ENCODE data around the gene GORASP2. TPM values are rescaled to one million over a fixed set of nuclear protein-coding genes. Genes with fewer than 3 reads are reported as not detected.

GORASP2 gene
- total RNA-seq, 1 donor from 2014 or later, result 77.7 TPM

GRCh38 chr2:170943041-170943440 is 14.0 kb downstream of the GORASP2 start:
- H3K36me3 Mint-ChIP-seq, result peaks cover 32% of the 10 kb centered on the region
- H3K27me3 Mint-ChIP-seq, result no peaks in the 10 kb centered on the region
- H3K9me3 Mint-ChIP-seq, result no peaks in the 10 kb centered on the region
- peaks cover 17% of the 10 kb centered on the region for H3K4me1 Mint-ChIP-seq (ENCODE audit: unreplicated experiment)
- TF ChIP-seq, protein P1, sequence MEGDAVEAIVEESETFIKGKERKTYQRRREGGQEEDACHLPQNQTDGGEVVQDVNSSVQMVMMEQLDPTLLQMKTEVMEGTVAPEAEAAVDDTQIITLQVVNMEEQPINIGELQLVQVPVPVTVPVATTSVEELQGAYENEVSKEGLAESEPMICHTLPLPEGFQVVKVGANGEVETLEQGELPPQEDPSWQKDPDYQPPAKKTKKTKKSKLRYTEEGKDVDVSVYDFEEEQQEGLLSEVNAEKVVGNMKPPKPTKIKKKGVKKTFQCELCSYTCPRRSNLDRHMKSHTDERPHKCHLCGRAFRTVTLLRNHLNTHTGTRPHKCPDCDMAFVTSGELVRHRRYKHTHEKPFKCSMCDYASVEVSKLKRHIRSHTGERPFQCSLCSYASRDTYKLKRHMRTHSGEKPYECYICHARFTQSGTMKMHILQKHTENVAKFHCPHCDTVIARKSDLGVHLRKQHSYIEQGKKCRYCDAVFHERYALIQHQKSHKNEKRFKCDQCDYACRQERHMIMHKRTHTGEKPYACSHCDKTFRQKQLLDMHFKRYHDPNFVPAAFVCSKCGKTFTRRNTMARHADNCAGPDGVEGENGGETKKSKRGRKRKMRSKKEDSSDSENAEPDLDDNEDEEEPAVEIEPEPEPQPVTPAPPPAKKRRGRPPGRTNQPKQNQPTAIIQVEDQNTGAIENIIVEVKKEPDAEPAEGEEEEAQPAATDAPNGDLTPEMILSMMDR (conservative IDR thresholded peaks at IDR 0.05), result no peak
- DNase-seq (ENCODE audit: extremely low spot score, unreplicated experiment), result no peak
- no peak overlapping the region for H3K4me3 Mint-ChIP-seq
- no peak overlapping the region for H3K27ac Mint-ChIP-seq

DNA sequence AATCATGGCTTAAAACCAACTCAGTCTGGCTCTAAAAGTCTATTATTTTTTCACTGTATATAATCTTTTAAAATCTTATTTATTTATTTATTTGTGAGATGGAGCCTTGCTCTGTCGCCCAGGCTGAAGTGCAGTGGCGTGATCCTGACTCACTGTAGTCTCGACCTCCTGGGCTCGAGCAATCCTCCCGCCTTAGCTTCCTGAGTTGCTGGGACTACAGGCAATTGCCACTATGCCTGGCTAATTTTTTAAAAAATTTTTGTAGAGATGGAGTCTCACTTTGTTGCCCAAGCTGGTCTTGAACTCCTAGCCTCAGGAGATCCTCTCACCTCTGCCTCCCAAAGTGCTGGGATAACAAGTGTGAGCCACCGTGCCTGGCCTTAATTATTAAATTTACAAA is 14.5 kb downstream of the GORASP2 start:
- Mint-ChIP-seq H3K4me3 (no peak overlapping the region), H3K27ac (no peak overlapping the region), H3K36me3 (peaks cover 30% of the 10 kb centered on the region), H3K4me1 (ENCODE audit: unreplicated experiment) (peaks cover 17% of the 10 kb centered on the region), H3K27me3 (no peaks in the 10 kb centered on the region), H3K9me3 (no peaks in the 10 kb centered on the region)
- no peak for DNase-seq (ENCODE audit: extremely low spot score, unreplicated experiment)
- TF ChIP-seq, protein P1 (conservative IDR thresholded peaks at IDR 0.05), result no peak

DNA sequence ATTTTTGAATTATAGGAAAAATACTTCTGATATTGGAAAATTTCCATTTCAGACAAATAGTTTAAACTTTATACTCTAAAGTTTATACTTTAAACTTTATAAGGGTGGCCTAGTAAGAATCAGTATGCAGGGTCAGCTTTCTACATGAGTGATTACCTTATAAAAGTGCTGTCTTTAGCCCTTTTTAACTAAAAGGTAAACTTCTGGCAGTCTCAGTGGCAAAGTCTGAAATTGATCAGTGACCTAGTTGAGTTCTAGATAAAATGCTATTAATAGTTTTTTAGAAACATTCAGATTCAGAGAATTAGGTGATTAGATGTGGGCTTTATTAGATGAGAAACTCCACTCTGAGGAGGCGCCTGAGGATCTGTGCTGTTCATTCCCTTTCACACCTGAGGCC is 15.5 kb downstream of the GORASP2 start:
- no peak for DNase-seq (ENCODE audit: extremely low spot score, unreplicated experiment)
- Mint-ChIP-seq H3K9me3 (no peaks in the 10 kb centered on the region), H3K27ac (no peak overlapping the region), H3K4me3 (no peak overlapping the region), H3K4me1 (ENCODE audit: unreplicated experiment) (peaks cover 17% of the 10 kb centered on the region), H3K36me3 (peaks cover 30% of the 10 kb centered on the region), H3K27me3 (no peaks in the 10 kb centered on the region)
- TF ChIP-seq, protein P1 (conservative IDR thresholded peaks at IDR 0.05), result no peak

DNA sequence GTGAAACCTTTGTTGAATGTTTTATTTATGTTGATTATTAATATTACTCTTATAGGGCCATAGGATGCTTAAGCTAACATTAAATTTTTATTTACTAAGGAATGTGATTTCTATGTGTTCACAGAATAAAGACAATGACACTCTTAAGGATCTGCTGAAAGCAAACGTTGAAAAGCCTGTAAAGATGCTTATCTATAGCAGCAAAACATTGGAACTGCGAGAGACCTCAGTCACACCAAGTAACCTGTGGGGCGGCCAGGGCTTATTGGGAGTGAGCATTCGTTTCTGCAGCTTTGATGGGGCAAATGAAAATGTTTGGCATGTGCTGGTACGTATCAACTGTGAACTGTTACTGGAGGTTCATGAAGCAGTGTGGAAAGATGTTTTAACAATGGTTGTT is 20.4 kb downstream of the GORASP2 start:
- Mint-ChIP-seq H3K4me3 (no peak overlapping the region), H3K9me3 (no peaks in the 10 kb centered on the region), H3K36me3 (peaks cover 41% of the 10 kb centered on the region), H3K4me1 (ENCODE audit: unreplicated experiment) (no peaks in the 10 kb centered on the region), H3K27me3 (no peaks in the 10 kb centered on the region), H3K27ac (no peak overlapping the region)
- DNase-seq (ENCODE audit: extremely low spot score, unreplicated experiment), result no peak
- TF ChIP-seq, protein P1 (conservative IDR thresholded peaks at IDR 0.05), result no peak

GRCh38 chr2:170950221-170950761 is 21.2 kb downstream of the GORASP2 start:
- no peak for DNase-seq (ENCODE audit: extremely low spot score, unreplicated experiment)
- no peak overlapping the region for H3K4me3 Mint-ChIP-seq
- peaks cover 49% of the 10 kb centered on the region for H3K36me3 Mint-ChIP-seq
- H3K27ac Mint-ChIP-seq, result no peak overlapping the region
- no peaks in the 10 kb centered on the region for H3K4me1 Mint-ChIP-seq (ENCODE audit: unreplicated experiment)
- no peaks in the 10 kb centered on the region for H3K27me3 Mint-ChIP-seq
- H3K9me3 Mint-ChIP-seq, result no peaks in the 10 kb centered on the region
- TF ChIP-seq, protein P1 (conservative IDR thresholded peaks at IDR 0.05), result no peak

DNA sequence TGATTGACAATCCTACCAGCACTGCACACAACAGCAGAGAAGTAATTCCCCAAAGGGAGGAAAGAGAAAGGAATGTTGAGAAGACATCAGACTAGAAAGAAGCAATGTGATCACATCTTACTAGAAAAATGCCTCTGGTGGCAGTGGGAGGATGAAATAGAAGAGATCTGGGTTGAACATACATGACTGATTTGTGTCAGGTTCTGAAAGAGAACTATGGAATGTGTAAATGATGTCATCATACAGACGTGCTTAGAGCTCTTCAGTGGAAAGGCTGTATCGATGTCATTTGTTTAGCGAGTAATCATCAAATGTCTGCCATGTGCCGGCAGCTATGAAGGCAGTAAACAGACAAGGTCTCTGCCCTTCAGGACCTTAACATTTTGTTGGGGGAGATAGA is 24.9 kb downstream of the GORASP2 start:
- no peaks in the 10 kb centered on the region for H3K27me3 Mint-ChIP-seq
- H3K4me3 Mint-ChIP-seq, result no peak overlapping the region
- H3K9me3 Mint-ChIP-seq, result no peaks in the 10 kb centered on the region
- no peak for DNase-seq (ENCODE audit: extremely low spot score, unreplicated experiment)
- peaks cover 49% of the 10 kb centered on the region for H3K36me3 Mint-ChIP-seq
- H3K27ac Mint-ChIP-seq, result no peak overlapping the region
- no peaks in the 10 kb centered on the region for H3K4me1 Mint-ChIP-seq (ENCODE audit: unreplicated experiment)
- TF ChIP-seq, protein P1 (conservative IDR thresholded peaks at IDR 0.05), result no peak

Measured in type B pancreatic cell (in vitro differentiated cells).